Trophoblast cell (in vitro differentiated cells and primary cell): Measurements from ENCODE around the gene TICAM2.

Experiments
- DNase-seq, 2 donors: peaks; one replicate each; pipeline ENCODE4 v3.0.0-alpha.2; 2016
- H2AFZ ChIP-seq: 2 replicates; pipeline ENCODE4 v1.6.1; 2013; ENCODE audit warnings: low read length, moderate library complexity, mild to moderate bottlenecking; ENCODE audit not compliant: insufficient read depth, poor library complexity
- H2AK5ac ChIP-seq: 2 replicates; pipeline ENCODE4 v1.6.1; 2013; ENCODE audit warnings: mild to moderate bottlenecking, low read length
- H2BK120ac ChIP-seq: 2 replicates; pipeline ENCODE4 v1.6.1; 2013; ENCODE audit warnings: low read length, mild to moderate bottlenecking, moderate library complexity; ENCODE audit not compliant: insufficient read depth, poor library complexity
- H2BK12ac ChIP-seq: 2 replicates; pipeline ENCODE4 v1.6.1; 2013; ENCODE audit warnings: mild to moderate bottlenecking, low read length, moderate library complexity
- H2BK5ac ChIP-seq: 2 replicates; pipeline ENCODE4 v1.6.1; 2013; ENCODE audit warnings: low read length, low read depth, moderate library complexity, mild to moderate bottlenecking; ENCODE audit not compliant: poor library complexity
- H3K14ac ChIP-seq: 2 replicates; pipeline ENCODE4 v1.6.1; 2013; ENCODE audit warnings: mild to moderate bottlenecking, low read length
- H3K18ac ChIP-seq: 2 replicates; pipeline ENCODE4 v1.6.1; 2013; ENCODE audit warnings: mild to moderate bottlenecking, low read length
- H3K23ac ChIP-seq: 2 replicates; pipeline ENCODE4 v1.6.1; 2013; ENCODE audit warnings: low read length
- H3K27ac ChIP-seq: 2 replicates; pipeline ENCODE4 v1.5.1; 2013; ENCODE audit warnings: low read depth, mild to moderate bottlenecking, inconsistent platforms, low read length, moderate library complexity
- H3K27me3 ChIP-seq: 2 replicates; pipeline ENCODE4 v1.6.1; 2013; ENCODE audit warnings: inconsistent platforms, mild to moderate bottlenecking, low read length, moderate library complexity; ENCODE audit not compliant: insufficient read depth
- H3K36me3 ChIP-seq, 2 experiments: 1 replicate in 1 of 2; 2 replicates in 1 of 2; pipeline ENCODE4 v1.6.1; 2013; ENCODE audit warnings: low read length in 2 of 2, mild to moderate bottlenecking in 2 of 2, moderate library complexity in 1 of 2; ENCODE audit not compliant: insufficient read depth in 2 of 2, control insufficient read depth in 1 of 2
- H3K4ac ChIP-seq: 2 replicates; pipeline ENCODE4 v1.6.1; 2013; ENCODE audit warnings: low read depth, mild to moderate bottlenecking, low read length, moderate library complexity
- H3K4me1 ChIP-seq, 2 experiments: 1 replicate in 1 of 2; 2 replicates in 1 of 2; pipeline ENCODE4 v1.6.1; 2013; ENCODE audit warnings: low read length in 2 of 2, mild to moderate bottlenecking in 2 of 2, moderate library complexity in 1 of 2; ENCODE audit not compliant: insufficient read depth in 2 of 2, control insufficient read depth in 1 of 2
- H3K4me2 ChIP-seq: 2 replicates; pipeline ENCODE4 v1.6.1; 2013; ENCODE audit warnings: inconsistent platforms, mild to moderate bottlenecking, low read length, moderate library complexity
- H3K4me3 ChIP-seq: 2 replicates; pipeline ENCODE4 v1.5.1; 2013; ENCODE audit warnings: mild to moderate bottlenecking, low read depth, low read length, inconsistent platforms
- H3K79me1 ChIP-seq: one replicate; pipeline ENCODE4 v1.6.1; 2013; ENCODE audit warnings: low read length
- H3K79me2 ChIP-seq: 2 replicates; pipeline ENCODE4 v1.6.1; 2013; ENCODE audit warnings: low read length, mild to moderate bottlenecking; ENCODE audit not compliant: control insufficient read depth, insufficient read depth, poor library complexity
- H3K9ac ChIP-seq: 2 replicates; pipeline ENCODE4 v1.6.1; 2013; ENCODE audit warnings: mild to moderate bottlenecking, low read length
- H3K9me3 ChIP-seq: 2 replicates; pipeline ENCODE4 v1.6.1; 2013; ENCODE audit warnings: low read depth, mild to moderate bottlenecking, control low read depth, inconsistent platforms, low read length; ENCODE audit not compliant: insufficient read depth
- H4K12ac ChIP-seq: 2 replicates; pipeline ENCODE4 v1.6.1; 2013; ENCODE audit warnings: low read depth, mild to moderate bottlenecking, low read length, moderate library complexity
- H4K8ac ChIP-seq: 2 replicates; pipeline ENCODE4 v1.6.1; 2013; ENCODE audit warnings: low read depth, mild to moderate bottlenecking, low read length, moderate library complexity
- H4K91ac ChIP-seq: one replicate; pipeline ENCODE4 v1.6.1; 2013; ENCODE audit warnings: low read depth, mild to moderate bottlenecking, low read length, moderate library complexity
- WGBS: extraction: QIAGEN DNeasy Blood & Tissue Kit; methylation state at CpG from one replicate; pipeline ENCODE4 v1.1.7; 2013; ENCODE audit warnings: missing lambda C conversion rate; ENCODE audit not compliant: insufficient read length, insufficient coverage; ENCODE audit errors: extremely low coverage; 5-methylcytosine and 5-hydroxymethylcytosine counted together

TICAM2 gene

DNA sequence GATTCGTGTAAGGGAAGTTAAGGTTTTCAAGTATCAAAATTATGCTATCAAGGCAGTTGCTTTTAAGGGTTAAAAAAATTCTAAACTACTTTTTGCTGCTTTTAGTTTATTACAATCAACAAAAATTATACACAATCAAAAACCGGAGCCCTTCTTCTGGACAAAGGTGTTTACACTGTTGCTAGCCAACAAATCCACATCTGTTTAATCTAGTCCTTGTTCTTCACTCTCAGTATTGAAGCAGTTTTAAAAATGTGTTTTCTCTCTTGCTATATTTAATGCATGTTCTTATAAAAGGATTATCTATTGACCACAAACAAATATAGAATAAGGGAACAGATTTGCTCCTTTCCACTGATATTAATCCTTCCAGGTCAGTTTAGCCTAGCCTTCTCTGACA lies 60.2 kb downstream of the TICAM2 start:
- Histone ChIP-seq H3K79me1 (peaks cover 4% of the 10 kb centered on the region), H3K4me2 (no peak overlapping the region)
- WGBS: 100% methylated on average over 1 of the region's 2 CpGs

DNA sequence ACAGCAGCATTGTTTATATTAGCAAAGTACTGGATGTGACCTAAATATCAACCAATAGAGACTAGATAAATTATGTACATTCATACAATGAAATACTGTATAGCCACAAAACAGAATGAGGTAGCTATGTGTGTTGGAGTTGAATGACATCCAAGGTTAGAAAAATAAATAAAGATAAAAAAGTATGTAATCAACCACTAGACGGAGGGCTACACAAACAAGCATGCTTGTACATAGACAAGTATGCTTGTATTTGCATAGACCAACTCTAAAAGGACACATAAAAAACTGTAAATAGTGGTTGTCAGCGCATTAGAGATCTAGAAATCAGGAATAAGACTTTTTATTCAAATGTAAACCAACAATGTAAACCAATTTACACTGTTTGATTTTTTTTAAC lies 60.7 kb downstream of the TICAM2 start:
- no peak overlapping the region for H3K4me3 ChIP-seq
- peaks cover 4 to 6% of the 10 kb centered on the region in 2 experiments for H3K4me1 ChIP-seq
- no peak overlapping the region for H4K12ac ChIP-seq
- H3K79me1 ChIP-seq: peaks cover 4% of the 10 kb centered on the region
- H2BK12ac ChIP-seq: no peak overlapping the region
- no peak overlapping the region for H3K4ac ChIP-seq
- H2AFZ ChIP-seq: no peak overlapping the region
- no peak overlapping the region for H3K18ac ChIP-seq
- H3K27ac ChIP-seq: no peak overlapping the region
- no peak for DNase-seq
- H3K27me3 ChIP-seq: no peaks in the 10 kb centered on the region
- no peak overlapping the region for H2AK5ac ChIP-seq
- no peak overlapping the region for H4K8ac ChIP-seq
- no peak overlapping the region for H4K91ac ChIP-seq
- no peak overlapping the region for H3K23ac ChIP-seq
- peaks cover 10% of the 10 kb centered on the region for H3K79me2 ChIP-seq
- peaks cover 3 to 4% of the 10 kb centered on the region in 2 experiments for H3K36me3 ChIP-seq
- no peak overlapping the region for H3K9ac ChIP-seq
- H3K14ac ChIP-seq: no peak overlapping the region
- H3K9me3 ChIP-seq: peaks cover 2% of the 10 kb centered on the region
- H2BK5ac ChIP-seq: no peak overlapping the region
- H2BK120ac ChIP-seq: no peak overlapping the region
- no CpG with 5 or more reads among the region's 2 CpGs for WGBS
- no peak overlapping the region for H3K4me2 ChIP-seq

More for the DNA sequence above, 60.2 kb downstream of the TICAM2 start:
- Histone ChIP-seq H3K14ac (no peak overlapping the region), H3K9ac (no peak overlapping the region), H4K91ac (no peak overlapping the region), H2AK5ac (no peak overlapping the region), H4K12ac (no peak overlapping the region), H3K4me1 (peaks cover 4 to 6% of the 10 kb centered on the region in 2 experiments), H3K4me3 (no peak overlapping the region), H3K27ac (no peak overlapping the region), H2BK12ac (no peak overlapping the region), H2AFZ (no peak overlapping the region), H3K23ac (no peak overlapping the region), H3K9me3 (peaks cover 2% of the 10 kb centered on the region), H3K36me3 (peaks cover 3 to 4% of the 10 kb centered on the region in 2 experiments), H3K79me2 (peaks cover 10% of the 10 kb centered on the region), H3K4ac (no peak overlapping the region), H3K27me3 (no peaks in the 10 kb centered on the region), H2BK5ac (no peak overlapping the region), H2BK120ac (no peak overlapping the region), H4K8ac (no peak overlapping the region), H3K18ac (no peak overlapping the region)
- DNase-seq: no peak

DNA sequence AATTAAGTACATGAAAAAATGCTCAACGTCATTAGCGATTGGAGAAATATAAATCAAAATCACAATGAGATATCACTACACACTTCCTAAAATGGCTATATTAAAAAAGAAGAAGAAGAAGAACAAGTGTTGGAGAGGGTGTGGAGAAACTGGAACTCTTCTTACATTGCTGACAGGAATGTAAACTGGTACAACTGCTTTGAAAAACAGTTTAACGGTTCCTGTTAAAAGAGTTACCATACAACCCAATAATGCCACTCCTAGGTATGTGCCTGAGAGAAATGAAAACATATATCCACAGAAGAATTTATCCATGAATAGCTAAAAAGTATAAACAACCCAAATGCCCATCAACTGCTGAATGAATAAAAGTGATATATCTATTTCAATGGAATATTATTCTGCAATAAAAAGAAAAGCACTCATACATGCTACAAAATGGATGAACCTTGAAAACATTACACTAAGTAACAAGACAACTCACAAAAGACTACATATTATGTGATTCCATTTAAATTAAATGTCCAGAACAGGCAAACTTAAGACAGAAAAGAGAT lies 66.7 kb downstream of the TICAM2 start:
- Histone ChIP-seq H2AK5ac (no peak overlapping the region), H3K18ac (no peak overlapping the region), H4K12ac (no peak overlapping the region), H3K27me3 (no peaks in the 10 kb centered on the region), H4K8ac (no peak overlapping the region), H2BK12ac (no peak overlapping the region), H3K27ac (no peak overlapping the region), H4K91ac (no peak overlapping the region), H2BK120ac (no peak overlapping the region), H3K4me3 (no peak overlapping the region), H3K4ac (no peak overlapping the region), H3K4me1 (no peaks in the 10 kb centered on the region), H3K14ac (no peak overlapping the region), H3K9ac (no peak overlapping the region), H2AFZ (no peak overlapping the region), H3K79me1 (no peaks in the 10 kb centered on the region), H2BK5ac (no peak overlapping the region), H3K9me3 (no peaks in the 10 kb centered on the region), H3K79me2 (no peaks in the 10 kb centered on the region), H3K4me2 (no peak overlapping the region), H3K36me3 (peaks cover 0 to 2% of the 10 kb centered on the region in 2 experiments), H3K23ac (no peak overlapping the region)
- no CpG with 5 or more reads among the region's 3 CpGs for WGBS
- DNase-seq: no peak

DNA sequence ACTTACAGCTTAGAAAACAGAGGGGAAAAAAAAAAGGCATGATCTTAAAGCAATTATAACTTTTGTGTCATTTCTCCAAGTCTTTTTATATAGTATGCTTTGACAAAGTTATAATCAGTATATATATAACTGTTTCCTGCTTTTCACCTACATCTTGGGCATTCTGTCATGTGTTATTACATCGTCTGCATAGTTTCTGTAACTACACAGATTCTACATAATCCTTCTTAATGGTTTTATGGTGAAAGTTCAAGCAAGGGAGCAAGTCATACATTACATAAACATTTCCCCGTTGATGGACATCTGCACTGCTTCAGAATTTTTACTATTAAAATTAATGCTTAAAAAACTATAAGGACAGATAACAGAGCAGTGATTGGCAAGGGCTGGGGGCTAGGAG lies 69.8 kb downstream of the TICAM2 start:
- no CpG with 5 or more reads among the region's 2 CpGs for WGBS

More for the DNA sequence above, 69.8 kb downstream of the TICAM2 start:
- Histone ChIP-seq H3K18ac (no peak overlapping the region), H2BK120ac (no peak overlapping the region), H3K4me2 (no peak overlapping the region), H3K4ac (no peak overlapping the region), H3K23ac (no peak overlapping the region), H4K8ac (no peak overlapping the region), H2AFZ (no peak overlapping the region), H3K27me3 (no peaks in the 10 kb centered on the region), H3K4me1 (no peaks in the 10 kb centered on the region), H3K4me3 (no peak overlapping the region), H3K36me3 (peaks cover 0 to 2% of the 10 kb centered on the region in 2 experiments), H2BK12ac (no peak overlapping the region), H4K12ac (no peak overlapping the region), H3K14ac (no peak overlapping the region), H3K79me1 (no peaks in the 10 kb centered on the region), H2BK5ac (no peak overlapping the region), H4K91ac (no peak overlapping the region), H3K9ac (no peak overlapping the region), H3K9me3 (no peaks in the 10 kb centered on the region), H3K27ac (no peak overlapping the region), H3K79me2 (no peaks in the 10 kb centered on the region), H2AK5ac (no peak overlapping the region)
- DNase-seq: peak in 1 of 2 donors; percentile 55
